GM18499 (cell line): ENCODE measurements around the gene PTGS1.
"Not testable (repeated sequence)": the region's sequence is repeated elsewhere in the genome, so short reads cannot be mapped to it uniquely, and the experiment has no call there.

Source experiments
- ATAC-seq: cut with Tn5 transposase; IDR thresholded peaks from one replicate; pipeline ENCODE4 v1.9.1; 2021; ENCODE audit warnings: moderate number of reproducible peaks; ENCODE audit not compliant: insufficient read depth, unreplicated experiment

Gene PTGS1

GRCh38 chr9:122393284-122393983, 22.6 kb downstream of the PTGS1 start:
- no peak for ATAC-seq

GRCh38 chr9:122394265-122395125, 23.7 kb downstream of the PTGS1 start:
- no peak for ATAC-seq

GRCh38 chr9:122396614-122397148, 25.9 kb downstream of the PTGS1 start:
- no peak for ATAC-seq

- ATAC-seq: no peak
Measured at GRCh38 chr9:122397749-122398148, 26.9 kb downstream of the PTGS1 start.

GRCh38 chr9:122398371-122398924, 27.6 kb downstream of the PTGS1 start:
- no peak for ATAC-seq

- ATAC-seq: no peak
Measured at GRCh38 chr9:122401896-122402295, 31.1 kb downstream of the PTGS1 start.

- no peak for ATAC-seq
Measured at GRCh38 chr9:122402403-122402871, 31.6 kb downstream of the PTGS1 start.

- ATAC-seq: no peak
Measured at GRCh38 chr9:122402874-122403273, 32.0 kb downstream of the PTGS1 start.

- ATAC-seq: no peak
Measured at GRCh38 chr9:122403381-122404000, 32.7 kb downstream of the PTGS1 start.

- ATAC-seq: not testable (repeated sequence)
Measured at GRCh38 chr9:122405304-122406069, 34.7 kb downstream of the PTGS1 start.

GRCh38 chr9:122406070-122406890, 35.5 kb downstream of the PTGS1 start:
- ATAC-seq: no peak

- ATAC-seq: not testable (repeated sequence)
Measured at GRCh38 chr9:122414108-122414507, 43.3 kb downstream of the PTGS1 start.

- no peak for ATAC-seq
Measured at GRCh38 chr9:122418016-122418415, 47.2 kb downstream of the PTGS1 start.

- ATAC-seq: no peak
Measured at GRCh38 chr9:122420315-122420714, 49.5 kb downstream of the PTGS1 start.

GRCh38 chr9:122425087-122425486, 54.3 kb downstream of the PTGS1 start:
- ATAC-seq: no peak

- no peak for ATAC-seq
Measured at GRCh38 chr9:122426723-122427122, 55.9 kb downstream of the PTGS1 start.

GRCh38 chr9:122442568-122442967, 71.7 kb downstream of the PTGS1 start:
- no peak for ATAC-seq

- ATAC-seq: no peak
Measured at GRCh38 chr9:122444041-122444733, 73.4 kb downstream of the PTGS1 start.
